Erythroblast (primary cell): ENCODE measurements around the gene CEACAM5.

Source experiments
- GATA1 ChIP-seq: IDR thresholded peaks from 2 replicates; pipeline ENCODE4 v1.6.1; 2011; ENCODE audit warnings: low read depth, mild to moderate bottlenecking, control low read depth, low read length, moderate library complexity
- POLR2A ChIP-seq: IDR thresholded peaks from 2 replicates; pipeline ENCODE4 v1.6.1; 2011; ENCODE audit warnings: mild to moderate bottlenecking, low read length

GRCh38 chr19:41702171-41702651 is 6.2 kb upstream of the CEACAM5 start:
- TF ChIP-seq POLR2A = no peak
- no peak for TF ChIP-seq GATA1
